GF-D8 (cell line): Measurements from ENCODE around the gene NKX6-2.
"Not testable (repeated sequence)": the region's sequence is repeated elsewhere in the genome, so short reads cannot be mapped to it uniquely, and the experiment has no call there.

Experiments
- DNase-seq: peaks from one replicate; lab custom pipeline; 2025; lab: John Stamatoyannopoulos, UW

The NKX6-2 gene

GRCh38 chr10:132780356-132780755, 5.6 kb downstream of the NKX6-2 start:
- DNase-seq, result no peak

- DNase-seq, result no peak
Observed at GRCh38 chr10:132779549-132780294, 6.2 kb downstream of the NKX6-2 start.

- DNase-seq, result no peak
Observed at GRCh38 chr10:132777441-132777840, 8.5 kb downstream of the NKX6-2 start.

GRCh38 chr10:132776821-132777220, 9.1 kb downstream of the NKX6-2 start:
- DNase-seq, result no peak

GRCh38 chr10:132776186-132776585, 9.8 kb downstream of the NKX6-2 start:
- no peak for DNase-seq

- no peak for DNase-seq
Observed at GRCh38 chr10:132774902-132775863, 10.8 kb downstream of the NKX6-2 start.

- no peak for DNase-seq
Observed at GRCh38 chr10:132774181-132774901, 11.6 kb downstream of the NKX6-2 start.

GRCh38 chr10:132772816-132773215, 13.1 kb downstream of the NKX6-2 start:
- not testable (repeated sequence) for DNase-seq

- no peak for DNase-seq
Observed at GRCh38 chr10:132770061-132771021, 15.6 kb downstream of the NKX6-2 start.

- DNase-seq, result no peak
Observed at GRCh38 chr10:132768346-132769248, 17.4 kb downstream of the NKX6-2 start.

GRCh38 chr10:132766291-132766690, 19.7 kb downstream of the NKX6-2 start:
- DNase-seq, result no peak

GRCh38 chr10:132765435-132765834, 20.5 kb downstream of the NKX6-2 start:
- DNase-seq, result no peak

GRCh38 chr10:132764108-132764507, 21.8 kb downstream of the NKX6-2 start:
- DNase-seq, result no peak

- no peak for DNase-seq
Observed at GRCh38 chr10:132763545-132763944, 22.4 kb downstream of the NKX6-2 start.

GRCh38 chr10:132762267-132762666, 23.7 kb downstream of the NKX6-2 start:
- DNase-seq, result no peak

GRCh38 chr10:132761395-132762060, 24.4 kb downstream of the NKX6-2 start:
- no peak for DNase-seq

- no peak for DNase-seq
Observed at GRCh38 chr10:132758865-132759264, 27.1 kb downstream of the NKX6-2 start.

GRCh38 chr10:132757171-132757570, 28.8 kb downstream of the NKX6-2 start:
- DNase-seq, result no peak

GRCh38 chr10:132756591-132756990, 29.4 kb downstream of the NKX6-2 start:
- DNase-seq, result no peak
